C4-2B (cell line): ENCODE measurements around the gene ADGRV1.

ENCODE experiments used
- H3K27ac ChIP-seq: fragments of 450-650 bp; 2 replicates; pipeline ENCODE4 v1.5.1; 2017
- CTCF ChIP-seq: fragments of 450-650 bp; conservative IDR thresholded peaks from 2 replicates; pipeline ENCODE4 v1.5.1; 2017; ENCODE audit warnings: mild to moderate bottlenecking
- ZFX ChIP-seq: fragments of 450-650 bp; IDR thresholded peaks from 2 replicates; pipeline ENCODE4 v1.6.1; 2017

ADGRV1 gene

GRCh38 chr5:90866915-90867731 is 308.5 kb downstream of the ADGRV1 start:
- no peak overlapping the region for H3K27ac ChIP-seq
- TF ChIP-seq ZFX (no peak), CTCF (no peak)

GRCh38 chr5:90868799-90869198 is 310.2 kb downstream of the ADGRV1 start:
- TF ChIP-seq ZFX (no peak), CTCF (no peak)
- H3K27ac ChIP-seq: no peak overlapping the region

GRCh38 chr5:90871391-90871991 is 312.9 kb downstream of the ADGRV1 start:
- H3K27ac ChIP-seq: no peak overlapping the region
- TF ChIP-seq ZFX: no peak
- TF ChIP-seq CTCF: no peak

GRCh38 chr5:90873033-90873517 is 314.5 kb downstream of the ADGRV1 start:
- TF ChIP-seq ZFX (no peak), CTCF (no peak)
- no peak overlapping the region; the same call in 1 of the 2 replicates for H3K27ac ChIP-seq

- TF ChIP-seq ZFX (no peak), CTCF (no peak)
- no peak overlapping the region for H3K27ac ChIP-seq
Measured at GRCh38 chr5:90874066-90874465, 315.5 kb downstream of the ADGRV1 start.

- no peak for TF ChIP-seq ZFX
- no peak for TF ChIP-seq CTCF
- H3K27ac ChIP-seq: no peak overlapping the region
Measured at GRCh38 chr5:90875456-90875855, 316.9 kb downstream of the ADGRV1 start.

- no peak overlapping the region for H3K27ac ChIP-seq
- no peak for TF ChIP-seq CTCF
- TF ChIP-seq ZFX: no peak
Measured at GRCh38 chr5:90876366-90876765, 317.8 kb downstream of the ADGRV1 start.
